HG03196 (cell line): ENCODE results near the gene CEP104.

Source experiments
- ATAC-seq: cut with Tn5 transposase; IDR thresholded peaks from one replicate; pipeline ENCODE4 v1.9.1; 2021; ENCODE audit not compliant: unreplicated experiment

Gene CEP104

DNA sequence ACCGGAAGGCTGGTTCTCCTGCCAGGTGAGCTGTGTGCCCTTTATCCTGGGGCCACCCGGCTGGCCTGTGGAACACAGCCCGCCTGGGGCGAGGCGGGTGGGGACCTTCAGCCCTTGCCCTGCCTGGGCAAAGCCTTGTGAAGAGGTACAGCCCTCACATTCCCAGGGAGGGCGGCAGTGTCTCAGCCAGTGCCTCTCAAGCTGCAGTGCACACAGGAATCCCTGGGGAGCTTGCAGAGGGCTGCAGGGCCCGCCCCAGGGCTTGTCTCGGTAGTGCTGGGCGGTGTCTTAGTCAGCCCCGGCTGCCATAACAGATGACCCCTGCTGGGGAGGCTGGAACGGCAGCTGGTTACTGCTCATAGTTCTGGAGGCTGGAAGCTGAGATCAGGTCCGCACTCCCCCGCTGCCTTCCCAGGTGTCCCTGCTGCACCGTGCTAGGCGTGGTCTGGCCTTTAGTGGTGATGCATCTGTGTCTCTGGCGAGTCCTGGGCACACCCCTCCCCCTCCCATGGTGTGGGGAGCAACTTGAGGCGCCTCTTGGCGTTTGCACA is 12.8 kb upstream of the CEP104 start:
- no peak for ATAC-seq

- ATAC-seq: no peak
These were observed 11.5 kb upstream of the CEP104 start for GRCh38 chr1:3868464-3869006.

DNA sequence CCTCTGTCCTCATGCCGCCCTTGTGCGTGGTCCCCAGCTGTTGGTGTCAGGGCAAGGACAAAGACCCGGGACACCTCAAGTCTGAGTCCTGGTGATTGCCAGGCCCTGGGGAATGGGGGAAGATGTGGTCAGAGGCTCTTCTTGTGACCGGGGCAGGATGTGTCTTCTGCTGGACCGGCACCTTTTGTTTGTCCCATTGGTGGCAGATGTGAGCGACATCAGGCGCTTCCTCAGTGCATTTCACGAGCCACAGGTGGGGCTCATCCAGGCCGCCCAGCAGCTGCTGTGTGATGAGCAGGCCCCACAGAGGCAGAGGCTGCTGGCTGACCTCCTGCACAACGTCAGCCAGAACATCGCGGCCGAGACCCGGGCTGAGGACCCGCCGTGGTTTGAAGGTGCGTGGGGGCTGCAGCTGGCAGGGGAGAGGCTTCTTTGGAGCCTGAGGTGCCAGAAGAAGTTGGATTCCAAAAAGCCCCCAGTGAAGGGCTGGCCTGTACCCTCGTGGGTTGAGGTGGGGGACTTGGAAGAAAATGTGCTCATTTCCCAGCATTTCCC is 8.7 kb upstream of the CEP104 start:
- ATAC-seq: no peak

- ATAC-seq: no peak
These were observed 7.9 kb upstream of the CEP104 start for GRCh38 chr1:3864884-3865283.

GRCh38 chr1:3863231-3863935 is 6.4 kb upstream of the CEP104 start:
- ATAC-seq: no peak

DNA sequence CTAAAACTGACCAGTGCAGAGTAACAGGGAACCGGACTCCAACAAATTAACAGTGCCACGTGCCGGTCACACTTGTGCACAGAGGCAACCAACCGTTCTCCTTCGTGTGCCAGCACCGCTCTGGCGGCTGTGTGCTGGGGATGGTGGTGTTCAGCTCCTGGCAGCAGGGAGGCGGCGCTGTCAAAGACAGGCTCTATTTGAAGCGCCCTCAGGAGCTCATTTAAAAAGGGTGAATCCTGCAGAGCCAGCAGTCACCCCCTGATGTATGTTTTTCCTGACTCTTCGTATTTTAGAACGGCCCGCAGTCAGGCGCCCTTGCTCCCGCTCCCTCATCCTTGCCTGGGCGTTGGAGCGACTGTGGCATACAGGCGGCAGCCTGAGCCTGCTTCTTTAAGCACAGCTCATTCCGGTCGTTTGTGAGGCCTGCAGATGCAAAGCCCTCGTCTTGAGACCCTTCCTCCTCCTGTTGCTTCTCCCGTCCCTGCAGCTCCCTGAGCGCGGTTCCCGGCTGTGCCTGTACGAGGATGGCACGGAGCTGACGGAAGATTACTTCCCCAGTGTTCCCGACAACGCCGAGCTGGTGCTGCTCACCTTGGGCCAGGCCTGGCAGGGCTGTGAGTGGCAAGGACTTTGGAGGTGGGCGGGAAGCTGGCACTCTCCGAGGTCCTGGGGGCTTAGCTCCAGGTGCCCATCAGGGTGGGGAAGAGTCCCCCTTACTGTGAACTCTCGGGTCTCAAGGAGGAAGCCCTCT is 1.4 kb upstream of the CEP104 start:
- no peak for ATAC-seq

- ATAC-seq: no peak
These were observed 749 bp upstream of the CEP104 start for GRCh38 chr1:3857791-3858129.

DNA sequence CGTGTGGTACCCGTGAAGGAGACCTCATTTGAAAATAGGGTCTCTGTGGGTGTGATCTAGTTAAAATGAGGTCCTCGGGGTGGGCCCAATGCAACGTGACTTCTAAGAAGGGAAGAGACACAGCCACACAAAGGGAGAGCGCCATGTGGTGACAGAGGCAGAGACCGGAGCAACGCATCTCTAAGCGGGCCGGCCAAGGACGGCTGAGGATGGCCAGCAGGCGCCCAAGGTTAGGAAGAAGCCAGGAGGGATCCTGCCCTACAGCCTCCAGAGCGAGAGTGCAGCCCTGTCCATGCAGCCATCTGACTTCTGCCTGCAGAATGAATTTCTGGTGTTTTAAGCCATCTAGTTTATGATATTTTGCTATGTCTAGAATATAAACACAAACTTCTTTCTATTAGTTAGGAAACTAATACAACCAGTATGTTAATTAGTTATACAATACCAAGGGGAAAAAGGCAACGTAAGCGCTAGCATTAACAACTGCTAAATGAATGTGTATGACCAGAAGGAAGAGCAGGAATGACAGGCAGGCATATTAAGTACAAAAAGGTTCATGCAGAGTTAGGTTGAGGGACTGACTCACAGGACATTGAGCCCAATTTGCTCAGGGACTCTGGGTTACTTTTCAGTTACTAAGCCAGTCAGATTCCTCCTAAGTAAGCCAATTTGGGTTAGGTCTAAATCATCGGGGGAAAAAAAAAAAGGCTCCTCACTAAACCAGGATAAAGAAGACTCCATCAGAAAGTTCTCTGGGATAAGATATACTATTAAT is 4.1 kb downstream of the CEP104 start:
- no peak for ATAC-seq

GRCh38 chr1:3852091-3852490 is 4.9 kb downstream of the CEP104 start:
- no peak for ATAC-seq

DNA sequence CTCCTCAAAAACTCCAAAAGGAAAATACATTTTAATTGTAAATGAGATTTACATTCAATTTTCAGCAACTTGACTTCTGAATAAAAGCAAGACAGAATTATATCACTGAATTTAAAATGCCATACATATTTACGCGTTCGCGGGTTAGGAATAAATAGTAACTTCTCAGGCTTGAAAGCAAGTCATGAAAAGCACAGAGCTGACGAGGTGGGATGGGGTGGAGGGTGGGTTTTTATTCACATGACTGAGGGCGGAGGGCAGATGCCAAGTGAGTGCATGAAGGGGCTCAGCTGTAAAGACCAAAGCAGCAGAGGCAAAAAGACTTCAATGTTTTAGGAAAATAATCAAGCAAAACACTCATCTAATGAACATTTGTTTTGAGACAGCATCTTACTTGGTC is 5.7 kb downstream of the CEP104 start:
- ATAC-seq: no peak

GRCh38 chr1:3850857-3851256 is 6.2 kb downstream of the CEP104 start:
- ATAC-seq: no peak

DNA sequence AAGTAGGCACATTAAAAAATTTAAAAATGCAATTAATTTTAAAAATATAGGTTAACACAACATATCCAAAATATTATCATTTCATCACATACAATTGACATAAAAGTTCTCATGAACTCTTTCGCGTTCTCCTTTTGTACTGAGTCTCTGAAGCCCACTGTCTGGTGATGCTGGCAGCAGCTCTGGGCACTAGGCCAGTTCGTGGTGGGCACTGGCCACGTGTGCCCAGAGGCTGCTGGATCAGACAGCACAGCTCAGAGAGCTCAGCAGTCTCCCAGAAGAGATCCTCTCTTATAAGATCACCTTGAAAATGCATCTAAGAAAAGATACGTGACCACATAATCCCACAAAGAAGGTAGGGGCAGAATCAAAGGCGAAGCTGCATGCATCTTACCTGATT is 9.9 kb downstream of the CEP104 start:
- no peak for ATAC-seq

DNA sequence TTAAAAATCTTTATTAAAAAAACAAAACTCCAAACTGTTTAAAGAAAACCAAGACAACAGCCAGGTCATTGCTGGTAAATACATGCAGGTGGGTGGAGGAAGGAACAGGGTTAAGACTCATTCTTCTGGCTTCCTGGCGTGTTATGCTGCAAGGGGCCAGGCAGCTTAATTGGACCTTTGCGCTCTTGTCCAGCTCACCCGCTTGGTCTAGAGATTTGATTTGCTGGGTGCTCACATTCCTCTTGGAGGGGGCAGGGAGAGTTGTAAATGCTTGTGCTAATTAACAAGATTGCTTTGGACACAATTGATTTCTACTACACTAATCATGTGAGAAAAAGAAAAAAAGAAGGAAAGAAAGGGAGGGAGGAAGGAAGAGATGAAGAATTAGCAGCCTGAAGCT is 10.5 kb downstream of the CEP104 start:
- no peak for ATAC-seq

DNA sequence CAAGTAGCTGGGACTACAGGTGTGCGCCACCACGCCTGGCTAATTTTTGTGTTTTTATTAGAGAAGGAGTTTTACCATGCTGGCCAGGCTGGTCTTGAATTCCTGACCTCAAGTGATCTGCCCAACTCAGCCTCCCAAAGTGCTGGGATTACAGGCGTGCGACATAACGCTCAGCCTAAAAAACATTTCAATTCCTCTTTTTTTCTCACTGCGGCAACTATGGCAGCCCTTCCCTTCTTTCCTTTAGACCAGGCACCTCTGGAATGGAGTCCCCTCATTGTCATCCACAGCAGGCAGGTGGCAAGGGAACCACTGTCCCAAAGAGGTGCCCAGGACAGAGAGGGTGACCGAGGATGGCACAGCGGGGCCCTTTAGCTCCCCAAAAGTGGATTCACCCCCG is 14.1 kb downstream of the CEP104 start:
- ATAC-seq: no peak

GRCh38 chr1:3841491-3841890 is 15.5 kb downstream of the CEP104 start:
- ATAC-seq: no peak

DNA sequence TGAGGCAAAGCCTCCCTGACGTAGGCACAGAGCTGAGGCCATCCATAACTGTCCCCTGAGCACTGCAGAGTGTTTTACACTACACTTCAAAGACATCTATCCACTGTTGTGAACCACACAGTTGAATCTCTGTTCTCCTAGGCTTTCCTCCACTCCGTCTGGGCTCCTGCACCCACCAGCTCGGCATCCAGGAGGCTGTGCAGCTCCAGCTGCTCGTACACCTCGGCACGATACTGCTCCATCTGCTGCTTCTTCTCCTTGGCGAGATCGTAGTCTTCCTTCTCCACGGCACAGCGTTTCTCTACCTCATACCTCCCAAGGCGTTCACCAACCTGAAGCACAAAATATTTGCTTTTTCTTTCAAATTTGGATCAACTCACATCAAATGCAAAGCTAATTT is 18.2 kb downstream of the CEP104 start:
- no peak for ATAC-seq

GRCh38 chr1:3837685-3838084 is 19.3 kb downstream of the CEP104 start:
- ATAC-seq: no peak

GRCh38 chr1:3837200-3837599 is 19.8 kb downstream of the CEP104 start:
- ATAC-seq: no peak

DNA sequence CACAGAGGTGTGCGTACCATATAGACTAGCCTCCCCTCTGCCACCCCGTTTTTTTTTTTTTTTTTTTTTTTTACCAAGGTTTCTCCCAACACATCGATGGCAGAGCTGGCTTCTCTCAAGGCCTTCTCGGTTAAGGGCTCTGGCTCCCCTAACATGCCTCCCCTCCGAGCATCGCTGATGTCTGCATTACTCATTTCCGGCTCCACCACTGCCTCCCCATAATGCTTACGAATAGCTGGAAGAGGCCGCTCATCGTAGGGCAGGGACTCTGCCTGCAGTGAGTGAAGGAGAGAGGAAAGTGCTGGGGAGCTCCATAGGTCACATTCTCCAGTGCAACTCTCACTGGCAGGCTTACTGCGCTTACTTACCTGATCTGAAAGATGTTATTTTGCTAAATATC is 20.6 kb downstream of the CEP104 start:
- ATAC-seq: no peak

DNA sequence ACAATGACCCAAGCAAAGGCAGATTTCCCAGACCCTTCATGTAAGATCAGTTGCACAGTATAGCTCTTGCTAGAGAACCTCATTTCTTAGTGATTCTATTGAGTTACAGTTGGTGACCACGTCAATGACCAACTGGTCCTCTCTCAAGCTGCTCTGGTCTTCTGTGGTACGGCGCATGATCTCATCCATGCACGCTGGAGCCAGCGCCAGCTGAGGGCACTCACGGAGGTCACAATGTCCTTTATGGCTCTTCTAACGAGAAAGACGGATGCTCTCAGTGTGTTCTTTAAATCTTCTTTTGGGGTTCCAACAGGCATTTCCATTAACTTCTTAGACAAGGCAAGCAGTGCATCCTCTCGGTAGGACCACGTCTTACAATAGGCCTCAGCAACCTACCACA is 22.3 kb downstream of the CEP104 start:
- ATAC-seq: no peak

DNA sequence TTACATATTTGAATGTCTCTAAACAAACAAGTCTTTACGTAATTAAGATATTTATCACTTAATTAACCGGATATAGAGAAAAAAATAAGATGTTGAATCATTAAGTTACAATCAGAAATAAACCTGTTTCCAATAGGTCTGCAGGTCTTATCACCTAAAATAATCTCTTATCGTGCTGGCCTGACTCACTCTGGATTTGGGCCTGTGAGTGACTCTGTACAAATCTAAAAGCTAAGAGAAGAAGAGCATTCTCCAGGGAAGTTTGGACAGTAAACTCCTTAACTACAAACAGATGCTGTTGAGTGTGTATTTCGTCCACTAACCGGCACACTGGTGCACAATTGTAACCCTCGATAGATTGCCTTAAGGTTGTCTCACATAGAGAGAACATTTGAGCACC is 25.3 kb downstream of the CEP104 start:
- ATAC-seq: no peak
